ENCODE data around the gene ARHGEF12.
"Not testable (repeated sequence)": the region's sequence is repeated elsewhere in the genome, so short reads cannot be mapped to it uniquely, and the experiment has no call there.

The ARHGEF12 gene

DNA sequence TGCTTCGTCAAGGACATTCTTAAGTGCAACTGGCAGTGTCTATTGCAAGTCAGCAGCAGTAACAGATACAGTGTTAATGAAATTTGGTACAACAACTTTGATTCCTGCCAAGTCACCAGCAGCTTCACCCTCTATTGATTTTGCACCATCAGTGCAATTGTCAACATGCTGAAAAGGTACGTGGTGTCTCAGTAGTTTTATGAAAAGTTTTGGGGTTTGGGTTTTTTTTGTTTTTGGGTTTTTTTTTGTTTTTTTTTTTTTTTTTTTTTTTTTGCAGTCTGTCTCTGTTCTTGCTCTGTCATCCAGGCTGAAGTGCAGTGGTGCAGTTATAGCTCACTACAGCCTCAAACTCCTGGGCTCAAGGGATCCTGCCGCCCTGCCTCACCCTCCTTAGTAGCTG is 156.3 kb downstream of the ARHGEF12 start:
- no peak for DNase-seq (ENCODE audit: low spot score)
- FAIRE-seq = no peak

DNA sequence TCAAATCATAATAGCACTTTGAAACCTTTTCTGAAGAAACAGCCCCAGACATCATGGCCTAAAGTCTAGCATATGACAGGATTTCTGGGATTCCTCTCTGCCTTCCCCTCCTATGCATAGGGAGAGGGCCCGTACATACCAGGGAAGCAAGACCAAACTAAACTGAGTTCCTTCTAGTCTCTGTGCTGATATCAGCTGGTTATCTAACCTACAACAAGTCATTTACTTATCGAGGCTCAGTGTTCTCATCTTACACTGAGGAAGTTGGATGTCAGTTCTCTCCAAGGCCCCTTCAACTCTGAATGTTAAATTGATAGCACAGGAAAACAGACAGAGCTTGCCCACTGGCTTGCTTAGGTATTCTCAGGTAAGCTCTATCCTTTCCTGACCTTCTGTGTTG is 158.4 kb downstream of the ARHGEF12 start:
- DNase-seq (ENCODE audit: low spot score) (no peak), FAIRE-seq (no peak)

DNA sequence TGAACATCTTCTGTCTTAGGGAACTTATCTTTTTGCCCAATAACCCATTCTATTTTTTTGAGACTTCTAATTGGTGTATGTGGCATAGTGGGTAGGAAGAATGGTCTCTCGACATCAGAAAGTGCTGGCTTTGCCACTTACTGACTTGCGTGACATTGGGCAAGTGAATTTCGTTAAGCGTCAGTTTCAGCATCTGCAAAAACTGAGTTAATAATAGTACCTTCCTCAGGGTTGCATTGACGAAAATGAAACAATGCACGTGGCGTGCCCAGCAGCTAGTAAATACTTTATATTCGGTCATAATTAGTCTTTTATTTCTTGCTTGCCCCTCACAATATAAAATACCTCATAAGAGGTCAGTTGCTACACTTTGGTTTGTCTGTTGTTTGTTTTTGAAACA is 162.9 kb downstream of the ARHGEF12 start:
- FAIRE-seq (no peak), DNase-seq (ENCODE audit: low spot score) (no peak)

DNA sequence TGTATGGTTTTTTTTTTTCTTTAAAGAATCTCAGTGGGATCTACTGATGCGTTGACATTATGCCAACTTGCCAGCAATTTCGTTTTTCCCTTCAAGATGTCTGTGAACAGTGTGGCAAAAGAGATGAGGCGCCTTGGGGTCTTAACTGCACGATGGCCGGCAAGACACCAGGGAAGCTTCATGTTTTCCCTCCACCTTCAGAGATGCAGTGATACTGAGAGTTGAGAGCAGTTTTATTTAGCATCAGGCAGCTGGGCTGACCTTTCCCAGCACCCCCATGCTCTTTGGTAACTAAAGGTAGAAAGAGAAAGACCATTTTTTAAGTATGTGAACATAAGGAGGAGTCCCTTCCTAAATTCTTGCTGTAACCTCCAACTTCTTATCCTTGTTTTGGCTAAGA is 163.6 kb downstream of the ARHGEF12 start:
- FAIRE-seq (no peak), DNase-seq (ENCODE audit: low spot score) (no peak)

DNA sequence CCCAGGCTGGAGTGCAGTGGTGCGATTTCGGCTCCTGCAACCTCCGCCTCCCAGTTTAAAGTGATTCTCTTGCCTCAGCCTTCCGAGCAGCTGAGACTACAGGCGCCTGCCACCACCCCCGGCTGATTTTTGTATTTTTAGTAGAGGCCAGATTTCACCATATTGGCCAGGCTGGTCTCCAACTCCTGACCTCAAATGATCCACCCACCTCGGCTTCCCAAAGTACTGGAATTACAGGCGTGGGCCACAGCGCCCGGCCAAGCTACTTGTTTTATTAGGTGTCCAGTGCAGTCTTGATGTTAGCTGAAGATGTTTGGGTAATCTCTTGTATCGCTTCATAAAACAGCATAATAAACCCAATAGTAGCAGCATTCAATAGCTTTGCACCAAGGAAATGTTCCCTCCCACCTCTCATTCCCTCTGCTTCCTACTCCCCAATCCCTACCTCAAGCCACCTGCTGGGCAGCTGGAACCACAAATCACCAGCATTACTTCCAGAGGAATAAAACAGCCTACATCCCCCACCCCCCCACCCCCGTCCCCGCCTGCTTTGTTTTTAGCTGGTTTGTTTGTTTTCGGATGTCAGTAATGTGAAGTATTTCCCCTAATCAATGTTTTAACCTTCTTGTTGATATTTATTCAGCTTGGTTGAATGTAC is 164.3 kb downstream of the ARHGEF12 start:
- FAIRE-seq = no peak
- DNase-seq (ENCODE audit: low spot score) = no peak

DNA sequence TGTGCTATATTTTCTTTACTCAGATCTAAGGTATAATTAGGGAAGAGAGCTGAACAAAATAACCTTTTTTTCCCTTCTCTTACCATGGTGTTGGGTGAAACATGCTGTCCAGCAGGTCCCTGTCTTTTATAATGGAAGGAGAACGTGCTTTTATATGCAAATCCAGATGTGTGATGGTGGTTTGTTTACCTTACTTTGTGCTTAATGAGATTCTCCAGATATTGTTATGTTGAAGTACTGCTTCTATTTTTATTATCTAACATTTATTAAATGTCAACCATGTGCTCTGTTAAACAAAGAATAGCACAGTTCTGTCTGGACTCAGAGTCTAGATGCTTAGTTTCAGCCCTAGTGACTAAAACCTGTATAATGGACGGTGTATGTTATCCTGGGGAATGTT is 165.2 kb downstream of the ARHGEF12 start:
- DNase-seq (ENCODE audit: low spot score) = no peak
- FAIRE-seq = no peak

DNA sequence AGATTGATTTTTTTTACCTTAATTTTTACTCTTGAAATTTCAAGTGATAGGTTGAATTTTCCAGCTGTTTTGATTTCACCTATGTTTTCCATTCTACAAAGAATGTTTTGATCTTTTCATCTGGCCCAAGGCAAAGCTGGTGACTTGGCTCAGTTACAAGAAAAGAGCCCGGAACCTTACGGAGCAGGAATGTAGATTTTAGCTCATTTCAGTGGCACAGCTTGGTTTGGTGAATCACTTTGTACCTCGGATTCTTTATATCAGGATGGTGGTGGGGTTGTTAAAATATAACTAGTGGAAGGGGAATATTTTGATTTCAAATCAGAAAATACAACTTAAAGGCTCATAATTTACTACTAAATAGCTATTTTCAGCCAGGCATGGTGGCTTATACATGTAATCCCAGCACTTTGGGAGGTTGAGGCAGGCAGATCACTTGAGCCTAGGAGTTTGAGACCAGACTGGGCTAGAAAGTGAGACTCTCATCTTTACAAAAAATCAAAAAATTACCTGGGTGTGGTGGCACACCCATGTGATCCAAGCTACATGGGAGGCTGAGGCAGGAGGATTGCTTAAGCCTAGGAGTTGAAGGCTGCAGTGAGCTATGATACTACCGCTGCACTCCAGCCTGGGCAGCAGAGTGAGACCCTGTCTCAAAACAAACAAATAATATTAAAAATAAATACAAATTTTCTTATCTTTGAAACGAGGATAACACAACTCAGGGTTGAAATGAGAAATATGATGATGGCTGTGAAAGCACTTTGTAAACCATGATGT is 166.0 kb downstream of the ARHGEF12 start:
- FAIRE-seq = no peak
- DNase-seq (ENCODE audit: low spot score) = no peak

DNA sequence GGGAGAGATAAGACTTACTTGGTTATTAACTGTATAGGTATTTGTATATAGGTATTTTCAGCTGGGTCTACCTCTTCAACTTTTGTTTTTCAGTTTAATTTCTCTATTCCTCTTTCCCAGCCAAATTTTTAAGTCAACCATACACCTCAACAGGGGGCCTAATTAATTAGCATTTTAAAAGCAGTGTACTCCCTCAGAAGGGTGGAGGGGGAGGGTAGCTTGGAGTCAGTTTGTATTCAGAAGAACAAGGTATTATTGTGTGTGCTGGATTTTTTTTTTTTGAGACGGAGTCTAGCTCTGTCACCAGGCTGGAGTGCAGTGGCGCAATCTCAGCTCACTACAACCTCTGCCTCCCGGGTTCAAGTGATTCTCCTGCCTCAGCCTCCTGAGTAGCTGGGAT is 167.3 kb downstream of the ARHGEF12 start:
- not testable (repeated sequence) for FAIRE-seq; DNase-seq (ENCODE audit: low spot score)

DNA sequence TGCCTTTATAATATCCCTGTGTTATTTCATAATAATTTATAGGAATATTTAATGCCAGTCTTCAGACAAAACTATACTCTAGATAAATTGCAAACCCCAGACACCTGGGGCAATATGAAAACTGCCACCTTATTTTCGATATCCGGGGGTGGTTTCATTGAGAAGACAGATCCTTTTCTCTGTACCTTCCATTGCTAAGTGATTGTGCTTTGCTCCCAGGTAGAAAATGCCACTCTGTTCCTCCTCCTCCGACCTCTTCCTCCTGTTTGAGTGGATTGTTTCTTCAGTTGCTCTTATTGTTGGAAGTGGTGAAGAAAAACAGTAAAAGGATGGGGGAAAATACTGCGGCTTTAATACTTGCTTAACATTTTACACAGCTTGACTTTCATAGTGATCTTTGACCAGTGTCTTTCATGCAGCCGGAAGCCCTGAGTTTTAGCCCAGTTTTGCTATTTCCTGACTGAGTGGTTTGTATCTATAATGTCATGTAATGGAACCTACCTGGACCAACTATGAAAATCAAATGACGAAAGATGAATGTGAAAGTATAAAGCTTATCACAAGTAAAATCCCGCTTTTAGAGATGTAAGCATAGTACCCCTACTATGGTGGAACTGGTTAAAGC is 169.7 kb downstream of the ARHGEF12 start:
- FAIRE-seq = no peak
- DNase-seq (ENCODE audit: low spot score) = no peak

DNA sequence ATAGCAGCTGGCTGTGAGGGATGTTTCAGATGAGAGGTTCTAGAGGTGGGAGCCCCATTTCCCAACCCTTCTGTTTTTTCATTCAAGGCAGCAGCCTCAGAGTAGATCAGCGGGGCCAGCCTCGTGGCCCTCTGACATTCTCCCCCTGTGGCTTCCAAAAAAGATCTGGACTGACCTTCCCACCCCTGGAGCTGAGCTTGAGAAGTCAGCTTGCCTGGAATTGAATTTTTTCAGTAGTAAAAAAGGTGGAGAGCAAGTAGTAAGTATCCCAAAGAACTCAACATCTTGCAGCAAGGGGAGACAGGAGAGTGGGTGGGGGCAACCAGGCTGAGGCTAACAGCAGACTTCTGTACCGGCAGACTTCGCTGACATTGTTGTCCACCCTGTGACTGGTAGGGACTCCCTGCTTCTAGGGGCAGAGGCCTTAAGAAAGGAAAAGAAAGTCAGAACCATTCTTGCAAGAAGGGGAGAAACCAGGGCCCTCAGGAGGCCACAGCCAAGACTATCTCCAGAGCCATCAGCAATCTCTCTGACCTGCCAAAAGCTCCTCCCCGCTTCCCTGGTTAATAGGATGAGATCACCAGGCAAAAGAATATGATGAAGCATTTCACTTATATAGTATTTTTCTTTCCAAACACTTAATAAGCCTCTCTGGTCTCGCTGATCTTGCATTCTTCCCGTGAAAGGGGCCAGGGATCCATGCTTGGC is 173.3 kb downstream of the ARHGEF12 start:
- no peak for FAIRE-seq

DNA sequence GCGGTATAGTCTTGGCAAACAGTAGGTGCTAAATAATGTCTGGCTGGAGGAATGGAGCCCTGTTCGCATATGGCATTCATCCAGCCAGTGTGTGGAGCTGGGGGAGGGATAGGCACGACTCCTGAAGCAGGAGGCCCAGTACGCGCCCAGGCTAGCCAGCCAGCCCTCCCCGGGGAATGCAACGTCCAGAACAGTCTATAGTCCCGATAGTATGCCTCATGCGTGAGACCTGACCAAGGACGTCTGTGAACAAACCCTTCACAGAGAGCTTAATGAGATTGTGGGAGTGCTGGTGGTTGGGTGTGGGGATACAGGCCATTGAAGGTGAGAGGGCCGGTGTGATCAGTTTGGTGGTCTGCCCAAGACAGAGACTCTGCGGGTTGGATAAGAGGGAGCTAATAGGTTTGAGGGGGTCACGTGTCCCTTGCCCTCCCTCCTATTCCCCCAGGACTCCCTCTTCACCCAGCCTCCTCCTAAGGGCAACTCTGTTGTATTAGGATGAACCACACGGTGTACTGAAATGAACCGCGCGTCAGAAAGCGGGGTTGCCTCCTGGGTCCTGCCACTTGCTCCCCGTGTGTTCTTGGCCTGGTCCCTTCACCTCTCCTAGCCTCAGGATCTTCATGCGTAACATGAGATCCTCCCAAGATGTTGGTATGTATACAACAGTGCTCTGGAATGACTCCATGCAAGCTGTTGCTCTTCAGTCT is 174.3 kb downstream of the ARHGEF12 start:
- no peak for FAIRE-seq

More for the DNA sequence above, 173.3 kb downstream of the ARHGEF12 start:
- DNase-seq (ENCODE audit: low spot score) = no peak

DNA sequence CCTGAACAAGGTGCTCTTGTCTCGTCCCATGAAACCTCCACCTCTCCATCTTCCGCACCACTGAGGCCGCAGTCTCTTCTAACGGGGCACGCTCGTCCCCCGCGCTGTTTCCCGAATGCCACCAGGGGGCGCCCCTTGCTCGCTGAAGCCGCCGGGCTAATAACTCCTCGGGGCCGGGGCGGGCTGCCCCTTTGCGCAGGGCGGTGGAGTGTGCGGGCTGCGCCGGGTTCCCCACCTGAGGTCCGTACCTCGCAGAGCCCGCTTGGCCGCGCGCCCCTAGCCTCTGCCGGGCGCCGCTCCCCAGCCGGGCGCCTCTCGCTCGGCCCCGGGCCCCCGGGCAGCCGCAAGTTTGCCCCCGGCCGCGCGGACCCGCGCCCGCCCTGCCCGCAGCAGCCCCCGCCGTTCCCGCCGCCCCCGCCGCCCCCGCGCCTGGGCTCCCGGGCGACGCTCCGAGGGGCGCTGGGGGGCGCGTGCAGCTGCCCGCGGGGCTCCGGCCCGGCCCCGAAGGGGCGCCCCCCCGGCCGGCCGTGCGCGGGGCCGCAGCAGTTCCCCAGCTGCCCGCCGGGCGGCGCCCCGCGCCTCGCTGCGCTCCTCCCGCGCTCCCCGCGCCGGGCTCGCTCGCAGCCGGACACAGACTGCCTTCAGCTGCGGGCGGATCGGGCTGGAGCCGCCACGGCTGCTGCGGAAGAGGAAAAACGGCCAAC is 175.1 kb downstream of the ARHGEF12 start, which contains the start of gene GRIK4:
TSS of gene GRIK4 (plus strand) at position 633 of the 704 bp plus-strand sequence. CDS start 148,571 bp downstream, outside the sequence.
- DNase-seq (ENCODE audit: low spot score) (peak; percentile 80), FAIRE-seq (no peak)

More for the DNA sequence above, 174.3 kb downstream of the ARHGEF12 start:
- no peak for DNase-seq (ENCODE audit: low spot score)

DNA sequence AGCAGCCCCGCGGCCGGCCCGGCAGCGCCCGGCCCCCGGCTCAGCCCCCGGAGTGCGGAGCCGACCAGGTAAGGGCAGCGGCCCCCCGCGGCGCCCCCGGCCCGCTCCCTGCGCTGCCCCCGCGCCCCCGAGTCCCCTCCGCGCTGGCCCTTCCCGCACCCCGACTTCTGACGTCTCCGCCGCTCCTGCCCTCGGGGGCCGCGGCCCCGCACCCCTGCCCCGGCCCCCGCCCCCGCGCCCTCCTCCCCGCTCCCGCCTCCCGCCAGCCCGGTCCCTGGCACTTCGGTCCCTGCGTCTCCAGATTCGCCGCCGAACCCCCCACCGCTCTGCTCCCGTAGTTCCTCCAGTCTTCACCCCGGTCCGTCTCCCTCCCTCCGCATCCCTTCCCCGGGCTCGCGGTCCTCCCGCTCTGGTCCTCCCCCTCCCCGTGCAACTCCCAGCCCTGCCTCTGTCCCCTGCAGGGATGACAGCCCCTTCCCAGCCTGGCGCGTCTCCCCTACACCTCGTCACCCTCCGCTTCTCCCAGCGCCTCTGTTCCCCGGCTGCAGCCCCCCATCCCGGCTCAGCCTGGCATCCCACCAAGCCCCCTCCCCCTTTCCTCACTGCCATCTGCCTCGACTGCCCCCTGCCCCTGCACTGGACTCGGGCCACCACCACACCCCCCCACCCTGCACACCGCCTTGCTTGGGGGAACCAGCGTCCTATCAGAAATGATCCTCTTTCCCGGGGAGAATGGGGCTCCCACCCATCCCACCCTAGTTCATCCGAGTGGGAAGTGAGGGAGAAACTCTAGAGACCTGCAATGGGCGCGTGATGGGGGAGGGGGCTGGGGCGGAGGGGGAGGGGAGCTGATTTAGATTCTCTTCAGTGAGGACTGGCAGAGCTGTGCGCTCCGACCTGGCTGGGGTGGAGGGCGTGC is 175.9 kb downstream of the ARHGEF12 start:
- DNase-seq (ENCODE audit: low spot score) (no peak), FAIRE-seq (no peak)

DNA sequence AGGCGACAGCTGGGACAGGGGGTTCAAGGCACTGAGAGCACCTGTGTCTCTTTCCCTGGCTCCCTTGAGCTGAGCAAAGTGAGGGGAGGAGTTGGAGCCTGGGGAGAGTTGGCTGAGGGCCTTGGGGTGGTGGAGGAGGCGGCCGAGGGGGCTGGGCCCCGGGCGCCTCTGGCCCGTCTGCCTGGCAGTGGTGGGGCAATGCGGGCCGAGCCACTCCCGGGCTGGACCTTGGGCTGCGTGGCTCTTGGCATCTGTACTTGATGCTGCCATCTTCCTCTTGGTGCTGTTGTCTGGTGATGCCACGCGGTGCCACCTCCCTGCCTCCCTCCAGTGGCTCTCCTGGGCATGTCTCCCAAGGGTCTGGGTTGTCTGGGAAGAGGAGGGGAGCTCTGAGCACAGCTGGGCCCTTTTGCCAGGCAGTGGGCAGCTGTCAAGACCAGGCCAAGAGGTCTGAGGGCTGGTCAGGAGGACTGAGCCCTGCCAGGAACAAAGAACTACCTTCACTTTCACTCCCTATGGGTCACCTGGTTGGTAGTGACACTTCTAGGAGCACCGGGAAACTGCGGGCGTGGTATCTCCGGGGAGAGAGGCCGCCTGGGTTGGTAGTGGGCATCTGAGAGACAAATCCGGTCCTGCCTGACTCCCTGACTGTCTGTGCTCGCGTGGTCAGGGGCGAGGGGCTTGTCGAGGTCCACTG is 176.7 kb downstream of the ARHGEF12 start:
- no peak for FAIRE-seq

DNA sequence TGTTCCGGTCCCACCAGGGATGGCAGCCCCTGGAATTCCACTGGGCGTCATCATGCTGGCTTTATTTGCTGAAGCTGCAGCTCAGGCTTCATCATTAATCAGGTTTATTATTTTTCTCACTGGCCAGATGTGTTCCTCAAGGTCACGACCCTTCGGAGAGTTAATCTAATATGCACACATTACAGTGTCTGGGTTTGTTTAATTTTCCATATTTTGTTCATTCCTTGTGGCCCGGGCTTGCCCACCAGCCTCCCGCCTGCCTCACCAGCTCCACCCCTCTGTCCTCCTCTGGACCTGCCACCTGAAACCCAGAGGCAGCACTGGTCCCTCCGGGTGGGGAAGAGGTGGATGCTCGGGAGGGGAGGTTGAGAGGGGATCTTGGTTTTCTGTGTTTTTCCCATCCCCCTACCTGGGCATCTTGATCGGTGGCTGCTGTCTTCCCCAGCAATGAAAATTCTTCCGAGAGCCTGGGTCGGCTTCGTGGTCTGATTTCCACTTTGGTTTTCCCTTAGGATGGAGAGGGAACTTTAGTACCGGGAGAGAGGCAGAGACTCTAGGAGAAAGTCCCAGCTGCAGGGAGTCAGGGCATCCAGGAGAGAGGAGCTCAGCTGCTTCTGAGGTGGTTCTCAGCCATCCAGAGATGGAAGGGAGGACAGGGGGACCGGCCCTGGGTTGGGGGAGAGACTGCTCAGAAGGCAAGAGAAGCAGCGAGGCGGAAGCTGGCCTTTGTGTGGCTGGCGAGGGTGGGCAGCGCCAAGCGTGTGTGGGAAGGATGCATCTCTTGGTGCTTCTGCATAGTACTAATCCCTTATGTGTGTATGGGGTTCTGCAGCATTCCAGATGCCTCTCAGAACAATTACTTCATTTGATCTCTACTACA is 177.5 kb downstream of the ARHGEF12 start:
- FAIRE-seq (no peak), DNase-seq (ENCODE audit: low spot score) (no peak)

More for the DNA sequence above, 176.7 kb downstream of the ARHGEF12 start:
- no peak for DNase-seq (ENCODE audit: low spot score)

DNA sequence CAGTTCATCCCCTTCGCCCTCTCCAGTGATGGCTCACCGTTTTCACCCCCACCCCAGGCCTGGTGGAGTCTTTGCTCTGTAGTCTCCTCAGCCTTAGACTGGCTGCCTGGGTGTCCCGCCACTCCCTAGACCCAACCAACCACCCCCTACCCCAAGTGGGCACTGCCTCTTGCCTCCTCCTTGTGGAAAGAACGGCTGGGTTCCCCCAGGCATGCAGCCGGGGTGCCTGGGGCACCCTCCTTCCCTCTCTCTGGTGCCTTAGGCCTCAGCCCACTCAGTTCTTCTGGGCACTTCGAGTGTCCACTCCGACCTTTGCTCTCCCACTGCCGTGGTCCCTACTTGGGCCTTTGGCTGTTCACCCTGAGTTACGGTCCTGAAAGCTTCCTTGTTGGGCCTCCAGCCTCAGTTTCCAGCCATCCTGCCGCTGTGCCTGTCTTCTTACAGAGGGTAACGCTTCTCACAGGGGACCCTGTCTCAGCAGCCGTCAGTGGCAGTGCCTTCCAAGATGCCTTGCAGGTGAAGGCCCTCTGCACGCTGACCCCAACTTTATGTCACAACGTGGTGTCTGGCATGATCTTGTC is 178.4 kb downstream of the ARHGEF12 start:
- FAIRE-seq (no peak), DNase-seq (ENCODE audit: low spot score) (no peak)

DNA sequence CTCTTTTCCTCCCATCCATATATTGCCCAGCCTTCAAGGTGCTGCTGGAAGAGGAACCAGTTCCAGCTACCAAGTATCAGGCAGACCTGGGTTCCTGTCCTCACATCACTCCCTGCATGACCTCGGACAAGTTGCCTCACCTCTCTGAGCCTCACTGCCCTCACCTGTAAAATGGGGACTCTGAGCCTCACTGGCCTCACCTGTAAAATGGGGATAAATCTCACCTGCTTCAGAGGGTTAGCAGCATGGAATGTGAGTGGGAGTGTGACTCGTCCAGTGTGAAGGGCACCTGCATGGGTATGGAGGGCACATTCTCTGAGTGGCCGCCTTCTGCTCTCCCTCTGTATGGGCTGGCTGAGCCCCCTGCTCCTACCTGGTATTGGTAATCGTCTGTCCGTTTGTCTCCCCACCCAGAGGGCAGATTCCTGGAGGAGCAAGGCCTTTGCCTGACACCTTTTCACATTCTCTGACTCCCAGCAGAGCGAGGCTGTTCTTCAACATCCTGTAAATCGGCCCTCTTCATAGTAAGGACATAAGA is 179.0 kb downstream of the ARHGEF12 start:
- DNase-seq (ENCODE audit: low spot score) (no peak), FAIRE-seq (no peak)
